ENCODE data around the gene ENTREP3.

Gene ENTREP3

DNA sequence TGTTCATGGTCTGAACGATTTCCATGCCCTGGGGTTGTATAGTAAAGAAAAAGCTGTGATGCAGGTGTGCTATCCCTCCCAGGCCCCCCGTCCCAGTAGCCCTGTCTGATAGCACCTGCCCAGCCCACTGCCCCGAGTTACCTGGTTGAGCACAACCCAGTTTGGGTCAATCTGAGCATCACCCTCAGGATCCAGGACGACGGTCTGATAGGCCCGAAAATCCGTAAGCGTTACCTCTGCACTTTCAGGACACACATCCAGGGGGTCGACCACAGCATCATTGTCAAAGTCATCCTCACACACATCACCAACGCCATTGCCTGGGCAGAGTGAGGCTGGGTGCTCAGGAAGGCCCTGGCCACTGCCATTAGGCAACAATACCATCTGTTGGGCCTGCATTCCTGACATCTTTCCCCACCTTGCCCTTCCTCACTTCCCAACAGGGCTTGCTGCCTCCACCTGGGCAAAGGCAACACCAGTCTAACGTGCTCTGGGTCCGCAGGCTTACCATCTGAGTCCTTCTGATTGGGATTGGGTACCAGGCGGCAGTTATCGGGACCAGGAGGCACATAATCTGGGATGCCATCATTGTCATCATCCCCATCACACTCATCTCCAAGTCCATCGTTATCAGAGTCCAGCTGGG, 57.3 kb downstream of the ENTREP3 start:
- no peak for DNase-seq

Data from Kasumi-1 (cell line).